Measurements from ENCODE around the gene SP2. TPM values are rescaled to one million over a fixed set of nuclear protein-coding genes. Genes with fewer than 3 reads are reported as not detected.

Gene SP2
- 1 to 10 TPM; 3.1 to 7.9 (median 5.5) TPM for total RNA-seq
- long read RNA-seq, partial matches to known transcripts: 0 of 2 reads
- long read RNA-seq, other reads (novel, unspliced or antisense): 2 of 2 reads

GRCh38 chr17:47895856-47896671, at the start of gene SP2:
TSS of gene SP2 (plus strand) at chr17:47896236. CDS start at chr17:47896287, 51 bp downstream.
- peak; percentile 90 to 95 (median 93) for ATAC-seq
- no peaks in the 10 kb centered on the region for H3K36me3 ChIP-seq
- no peaks in the 10 kb centered on the region for H3K27me3 ChIP-seq
- H3K9me3 ChIP-seq: no peaks in the 10 kb centered on the region
- H3K4me3 ChIP-seq: peak within 1 kb of the TSS; percentile 69 to 89 (median 80)
- H3K27ac ChIP-seq: peak within 1 kb of the TSS; percentile 96 to 99 (median 96)
- DNase-seq: peak; percentile 98 to 99 (median 99)
- intact Hi-C loops (cut with DNase I): no loop called here
- WGBS (ENCODE audit: insufficient coverage, low coverage, low lambda C conversion rate, missing lambda C conversion rate): 0% methylated on average over 4 of the region's 70 CpGs
- H3K4me1 ChIP-seq: peaks cover 0 to 22% (median 0%) of the 10 kb centered on the region in 4 donors
- TF ChIP-seq CTCF (IDR thresholded peaks at IDR 0.05) (peak in 3 of 4 donors; percentile 26 to 50 (median 39)), POLR2A (IDR thresholded peaks at IDR 0.05) (peak; percentile 80)

- 32% methylated on average over 7 of the region's 31 CpGs for WGBS (ENCODE audit: insufficient coverage, low coverage, low lambda C conversion rate, missing lambda C conversion rate)
- Histone ChIP-seq H3K9me3 (no peaks in the 10 kb centered on the region), H3K27ac (no peak overlapping the region), H3K4me3 (no peak overlapping the region), H3K4me1 (peaks cover 0 to 21% (median 4%) of the 10 kb centered on the region in 4 donors), H3K27me3 (peaks cover 0 to 15% of the 10 kb centered on the region in 2 donors), H3K36me3 (no peaks in the 10 kb centered on the region)
- no peak for DNase-seq
- no peak for ATAC-seq
- no peak for TF ChIP-seq CTCF (IDR thresholded peaks at IDR 0.05)
- no peak for TF ChIP-seq POLR2A (IDR thresholded peaks at IDR 0.05)
- intact Hi-C loops (cut with DNase I): loop anchor here (5.0 to 10.0 kb wide), 2 partner anchors 45 to 168 kb away; no protein-coding TSS in a partner anchor
Measured at GRCh38 chr17:47846716-47847340, 49.2 kb upstream of the SP2 start.

GRCh38 chr17:47847341-47848197, 48.5 kb upstream of the SP2 start:
- Histone ChIP-seq H3K4me3 (no peak overlapping the region), H3K36me3 (no peaks in the 10 kb centered on the region), H3K27ac (no peak overlapping the region), H3K9me3 (no peaks in the 10 kb centered on the region), H3K4me1 (peaks cover 0 to 14% (median under 1%) of the 10 kb centered on the region in 4 donors), H3K27me3 (peaks cover 0 to 23% of the 10 kb centered on the region in 2 donors)
- DNase-seq: no peak
- ATAC-seq: no peak
- TF ChIP-seq CTCF (IDR thresholded peaks at IDR 0.05): peak in 2 of 4 donors; percentile 7 to 17
- no peak for TF ChIP-seq POLR2A (IDR thresholded peaks at IDR 0.05)
- WGBS (ENCODE audit: insufficient coverage, low coverage, low lambda C conversion rate, missing lambda C conversion rate): 18% methylated on average over 11 of the region's 71 CpGs
- intact Hi-C loops (cut with DNase I): loop anchor here (5.0 to 10.0 kb wide), 2 partner anchors 45 to 167 kb away; no protein-coding TSS in a partner anchor

DNA sequence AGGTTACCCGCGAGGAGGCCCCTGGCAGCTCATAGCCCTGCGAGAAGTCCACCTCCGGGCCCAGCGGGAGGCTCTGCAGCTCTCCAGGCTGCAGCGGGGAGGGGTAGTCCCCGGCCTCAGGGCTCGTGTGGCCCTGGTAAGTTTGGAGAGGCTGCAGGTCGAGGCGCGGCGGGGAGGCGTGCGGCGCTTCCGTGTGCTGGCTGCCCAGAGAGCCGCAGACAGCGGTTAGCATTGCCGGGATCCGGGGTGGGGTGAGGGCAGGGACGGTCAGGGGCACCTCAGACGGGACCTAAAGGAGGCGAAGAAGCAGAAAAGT, 47.9 kb upstream of the SP2 start:
- Histone ChIP-seq H3K4me3 (no peak overlapping the region), H3K27me3 (peaks cover 0 to 23% of the 10 kb centered on the region in 2 donors), H3K9me3 (no peaks in the 10 kb centered on the region), H3K4me1 (peaks cover 0 to 8% (median 0%) of the 10 kb centered on the region in 4 donors), H3K27ac (no peak overlapping the region), H3K36me3 (no peaks in the 10 kb centered on the region)
- ATAC-seq (no peak), DNase-seq (no peak)
- 66% methylated on average over 6 of the region's 23 CpGs for WGBS (ENCODE audit: insufficient coverage, low coverage, low lambda C conversion rate, missing lambda C conversion rate)
- TF ChIP-seq POLR2A (IDR thresholded peaks at IDR 0.05): no peak
- TF ChIP-seq CTCF (IDR thresholded peaks at IDR 0.05): no peak
- intact Hi-C loops (cut with DNase I): loop anchor here (5.0 to 10.0 kb wide), 2 partner anchors 44 to 167 kb away; no protein-coding TSS in a partner anchor
